Pancreas (tissue), 10 donors: Measurements from ENCODE around the gene TDRD7. TPM values are rescaled to one million over a fixed set of nuclear protein-coding genes. Genes with fewer than 3 reads are reported as not detected.

Experiments used
- ATAC-seq, 4 donors: fragments of 200-7000 bp; cut with Tn5 transposase; one replicate each; pipeline versions ENCODE4 v1.8.0 to v1.9.1; 2020; ENCODE audit warnings: mild to moderate bottlenecking in 4 of 4, moderate library complexity in 4 of 4
- DNase-seq, 6 donors: peaks; one replicate each; pipeline ENCODE4 v3.0.0-alpha.2; 2020
- FAIRE-seq: peaks from 2 replicates; lab custom pipeline; 2012; peaks lifted over from hg19 to GRCh38; lab: Jason Lieb, UNC
- H3K27ac ChIP-seq, 4 donors: fragments of 200-600 bp; sonication (generic); 1 replicate in 3 of 4; 2 replicates in 1 of 4; pipeline versions ENCODE4 v1.5.0 to v1.8.0; 2020
- H3K27me3 ChIP-seq, 4 donors: fragments of 200-600 bp; one replicate each; pipeline ENCODE4 v1.8.0; 2021
- H3K36me3 ChIP-seq, 3 donors: fragments of 200-600 bp; sonication (generic) in 1 of 3; one replicate each; pipeline versions ENCODE4 v1.5.0 to v1.8.0; 2020 to 2021
- H3K4me1 ChIP-seq, 3 donors: fragments of 200-600 bp; one replicate each; pipeline ENCODE4 v1.8.0; 2021
- H3K4me3 ChIP-seq, 4 donors: fragments of 200-600 bp; sonication (generic) in 2 of 4; one replicate each; pipeline versions ENCODE4 v1.5.0 to v1.8.0; 2020 to 2021
- H3K9me3 ChIP-seq, 4 donors: fragments of 200-600 bp; one replicate each; pipeline ENCODE4 v1.8.0; 2021
- WGBS, 2 donors: extraction: QIAGEN DNeasy Blood & Tissue Kit; methylation state at CpG; one replicate each; pipeline ENCODE4 v1.1.7; 2013; 5-methylcytosine and 5-hydroxymethylcytosine counted together
- intact Hi-C, 3 donors: fragments of 100-400 bp; cut with DNase I; formaldehyde crosslinking; loops; one replicate each; pipeline versions ENCODE4 v1.11.1 to v1.14.2; 2022
- polyA plus RNA-seq, 2 donors: library from polyadenylated mRNA; stranded (reverse); fragments of 200-250 nt; gene quantifications; one replicate each; pipeline ENCODE4 v1.2.3, GENCODE V29; 2013
- total RNA-seq, 6 donors: library from RNA; stranded (reverse); fragmentation: NEBNext Ultra II Directional in 4 of 6; extraction: Animal tissue kit (Norgen Biotek cat#: 25700) in 4 of 6; gene quantifications; one replicate each; pipeline versions ENCODE4 v1.2.1 to v1.2.4, GENCODE V29; 2021 to 2023
- TF ChIP-seq, protein P1 (sequence below), 4 donors: fragments of 200-600 bp; sonication (generic) in 3 of 4; IDR thresholded peaks; one replicate each; pipeline versions ENCODE4 v1.5.0 to v1.8.0; 2021; ENCODE audit warnings: antibody characterized with exemption in 4 of 4
- donor health status: healthy with polysubstance abuse.
- donor health status: DM: no; HTN: no; CAD: no; lungs with moderate emphysema.
- donor health status: DM: no; HTN: no; CAD: no.
- donor health status: control.
- donor health status: control.
- donor health status: Bipolar disorder and iron deficiency.
- donor health status: DM: yes; HTN: yes; CAD: no.
- donor health status: DM: no; HTN: no; CAD: no.
- donor health status: DM: no; HTN: no; CAD: no.
- donor health status: DM: yes; HTN: yes; CAD: no.

Gene TDRD7
- total and polyA plus RNA-seq, 8 donors, result 3.4 to 9.5 (median 4.7) TPM

DNA sequence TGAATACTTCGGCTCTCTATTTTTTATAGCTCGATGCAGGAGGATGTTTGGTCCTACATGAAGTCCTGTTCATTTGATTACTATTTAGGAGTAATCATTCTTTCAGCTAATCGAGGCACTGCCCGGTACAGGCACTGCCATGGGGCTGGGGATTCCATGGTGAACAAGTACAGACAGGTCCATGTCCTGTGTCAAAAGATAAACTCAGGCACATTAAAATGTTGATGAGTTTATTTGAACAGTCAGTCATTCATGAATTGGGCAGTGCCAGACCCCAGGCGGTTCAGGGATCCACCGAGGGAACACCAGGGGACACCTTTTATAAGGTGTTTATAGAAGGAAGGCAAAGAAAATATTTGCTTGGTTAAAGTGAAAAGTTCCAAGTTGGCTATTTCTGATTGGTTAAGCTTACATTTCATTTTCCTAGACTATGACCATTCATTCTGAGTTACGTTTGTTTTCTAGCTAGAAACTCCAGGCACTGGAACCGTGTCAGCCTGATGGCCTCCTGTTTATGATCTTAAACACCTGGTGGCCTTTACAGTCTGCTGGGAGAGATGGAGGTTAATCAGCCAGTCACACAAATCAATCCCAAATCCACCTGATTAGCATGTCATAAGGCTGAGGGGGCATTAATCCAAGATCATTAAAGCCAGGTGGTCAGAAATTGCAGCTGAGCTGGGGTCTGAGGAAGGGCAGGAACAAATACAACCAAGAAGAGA is 47.0 kb upstream of the TDRD7 start:
- ATAC-seq (no peak), DNase-seq (no peak), FAIRE-seq (no peak)
- Histone ChIP-seq H3K9me3 (no peaks in the 10 kb centered on the region), H3K4me3 (no peak overlapping the region), H3K27me3 (no peaks in the 10 kb centered on the region), H3K36me3 (no peaks in the 10 kb centered on the region), H3K4me1 (no peaks in the 10 kb centered on the region), H3K27ac (no peak overlapping the region)
- intact Hi-C loops, result no loop called here
- TF ChIP-seq, protein P1, sequence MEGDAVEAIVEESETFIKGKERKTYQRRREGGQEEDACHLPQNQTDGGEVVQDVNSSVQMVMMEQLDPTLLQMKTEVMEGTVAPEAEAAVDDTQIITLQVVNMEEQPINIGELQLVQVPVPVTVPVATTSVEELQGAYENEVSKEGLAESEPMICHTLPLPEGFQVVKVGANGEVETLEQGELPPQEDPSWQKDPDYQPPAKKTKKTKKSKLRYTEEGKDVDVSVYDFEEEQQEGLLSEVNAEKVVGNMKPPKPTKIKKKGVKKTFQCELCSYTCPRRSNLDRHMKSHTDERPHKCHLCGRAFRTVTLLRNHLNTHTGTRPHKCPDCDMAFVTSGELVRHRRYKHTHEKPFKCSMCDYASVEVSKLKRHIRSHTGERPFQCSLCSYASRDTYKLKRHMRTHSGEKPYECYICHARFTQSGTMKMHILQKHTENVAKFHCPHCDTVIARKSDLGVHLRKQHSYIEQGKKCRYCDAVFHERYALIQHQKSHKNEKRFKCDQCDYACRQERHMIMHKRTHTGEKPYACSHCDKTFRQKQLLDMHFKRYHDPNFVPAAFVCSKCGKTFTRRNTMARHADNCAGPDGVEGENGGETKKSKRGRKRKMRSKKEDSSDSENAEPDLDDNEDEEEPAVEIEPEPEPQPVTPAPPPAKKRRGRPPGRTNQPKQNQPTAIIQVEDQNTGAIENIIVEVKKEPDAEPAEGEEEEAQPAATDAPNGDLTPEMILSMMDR (IDR thresholded peaks at IDR 0.05), result no peak
- 89 to 92% methylated on average over 8 of the region's 8 CpGs for WGBS, 2 donors

DNA sequence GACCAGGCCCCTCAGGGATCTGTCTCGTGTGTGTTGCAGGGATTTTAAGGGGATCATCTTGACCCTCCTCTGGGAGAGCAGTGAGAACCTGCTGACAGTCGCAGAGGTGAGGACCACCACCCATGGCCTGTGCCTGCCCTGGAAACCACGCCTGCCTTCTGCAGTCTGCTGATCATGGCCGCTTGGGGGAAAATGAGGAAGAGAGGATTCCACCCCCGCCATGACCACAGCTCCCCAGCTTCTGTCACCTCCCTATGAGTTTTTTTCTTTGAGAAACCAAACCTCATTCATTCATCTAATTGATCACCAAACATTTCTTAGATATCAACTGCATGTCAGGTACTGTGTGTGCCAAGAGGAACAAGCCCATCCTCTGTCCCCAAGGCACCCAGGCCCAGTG is 46.3 kb upstream of the TDRD7 start:
- FAIRE-seq (no peak), DNase-seq (no peak), ATAC-seq (no peak)
- intact Hi-C loops, result no loop called here
- H3K36me3 ChIP-seq, result no peaks in the 10 kb centered on the region
- no peak overlapping the region for H3K27ac ChIP-seq
- 87 to 91% methylated on average over 5 of the region's 5 CpGs for WGBS, 2 donors
- no peak overlapping the region for H3K4me3 ChIP-seq
- H3K4me1 ChIP-seq, result no peaks in the 10 kb centered on the region
- H3K9me3 ChIP-seq, result no peaks in the 10 kb centered on the region
- TF ChIP-seq, protein P1 (IDR thresholded peaks at IDR 0.05), result no peak
- no peaks in the 10 kb centered on the region for H3K27me3 ChIP-seq

DNA sequence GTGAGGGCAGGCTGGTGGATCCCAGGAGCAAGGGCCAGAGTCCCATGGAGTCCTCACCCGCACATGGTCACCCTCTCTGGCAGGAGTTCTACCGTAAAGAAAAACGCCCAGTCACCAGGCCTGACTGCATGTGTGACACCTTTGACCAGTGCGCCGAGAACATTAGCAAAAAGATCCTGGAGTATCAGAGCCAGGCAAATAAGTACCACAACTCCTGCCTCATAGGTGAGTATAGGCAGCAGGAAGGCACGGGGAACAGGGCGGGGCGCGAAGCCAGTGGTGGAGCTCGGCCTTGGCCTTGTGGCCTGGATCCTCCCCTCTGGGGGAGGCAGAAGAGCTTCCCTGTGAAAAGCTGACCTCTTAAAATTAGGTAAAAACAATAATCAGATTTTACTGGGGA is 45.4 kb upstream of the TDRD7 start:
- no peak for ATAC-seq
- TF ChIP-seq, protein P1 (IDR thresholded peaks at IDR 0.05), result no peak
- H3K27ac ChIP-seq, result no peak overlapping the region
- no peak for DNase-seq
- H3K27me3 ChIP-seq, result no peaks in the 10 kb centered on the region
- intact Hi-C loops, result no loop called here
- no peaks in the 10 kb centered on the region for H3K9me3 ChIP-seq
- no peaks in the 10 kb centered on the region for H3K4me1 ChIP-seq
- 96 to 98% methylated on average over 10 of the region's 10 CpGs for WGBS, 2 donors
- FAIRE-seq, result no peak
- H3K36me3 ChIP-seq, result no peaks in the 10 kb centered on the region
- H3K4me3 ChIP-seq, result no peak overlapping the region

DNA sequence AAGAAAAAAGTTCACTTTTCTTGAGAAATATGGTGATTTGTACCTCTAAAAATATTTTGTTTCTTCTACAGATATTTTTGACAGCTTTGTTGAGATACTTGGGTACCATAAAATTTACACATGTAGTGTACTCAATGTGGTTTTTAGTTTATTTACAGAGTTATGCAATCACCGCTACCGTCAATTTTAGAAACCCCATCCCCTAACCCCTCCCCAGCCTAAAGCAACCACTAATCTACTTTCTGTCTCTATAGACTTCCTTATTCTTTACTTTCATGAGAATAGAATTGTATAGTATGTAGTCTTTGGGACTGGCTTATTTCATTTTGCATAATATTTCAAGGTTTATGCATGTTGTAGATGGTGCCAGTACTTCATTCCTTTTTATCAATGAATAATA is 45.0 kb upstream of the TDRD7 start:
- no peak overlapping the region for H3K27ac ChIP-seq
- WGBS, 2 donors, result 81 to 95% methylated on average over 2 of the region's 2 CpGs
- no peaks in the 10 kb centered on the region for H3K27me3 ChIP-seq
- H3K4me3 ChIP-seq, result no peak overlapping the region
- H3K4me1 ChIP-seq, result no peaks in the 10 kb centered on the region
- DNase-seq (no peak), FAIRE-seq (no peak), ATAC-seq (peak in 1 of 4 donors; percentile 18)
- H3K36me3 ChIP-seq, result no peaks in the 10 kb centered on the region
- intact Hi-C loops, result no loop called here
- TF ChIP-seq, protein P1 (IDR thresholded peaks at IDR 0.05), result no peak
- no peaks in the 10 kb centered on the region for H3K9me3 ChIP-seq

DNA sequence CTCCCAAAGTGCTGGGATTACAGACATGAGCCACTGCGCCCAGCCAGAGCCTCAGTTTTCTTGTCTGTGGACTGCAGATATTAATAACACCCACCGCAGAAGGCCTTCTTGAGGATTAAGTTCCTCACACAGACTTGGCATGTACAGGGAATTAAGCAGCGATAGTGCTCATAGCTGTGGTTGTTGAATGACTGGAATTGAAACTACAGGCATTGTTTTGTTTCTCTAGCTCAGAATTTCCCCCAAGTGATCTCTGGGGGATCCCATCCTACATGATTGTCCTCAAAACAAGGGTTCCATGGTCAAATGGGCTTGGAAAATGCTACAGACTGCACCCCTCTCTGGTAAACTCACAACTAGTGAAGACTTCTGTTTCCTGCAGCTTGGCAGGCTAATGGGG is 44.2 kb upstream of the TDRD7 start:
- no peaks in the 10 kb centered on the region for H3K4me1 ChIP-seq
- H3K36me3 ChIP-seq, result no peaks in the 10 kb centered on the region
- no peak for FAIRE-seq
- H3K27ac ChIP-seq, result no peak overlapping the region
- H3K4me3 ChIP-seq, result no peak overlapping the region
- no peaks in the 10 kb centered on the region for H3K9me3 ChIP-seq
- TF ChIP-seq, protein P1 (IDR thresholded peaks at IDR 0.05), result no peak
- DNase-seq, result no peak
- intact Hi-C loops, result no loop called here
- H3K27me3 ChIP-seq, result no peaks in the 10 kb centered on the region
- ATAC-seq, result no peak
- 96 to 97% methylated on average over 3 of the region's 3 CpGs for WGBS, 2 donors
